Measurements from ENCODE around the gene EFCAB10.
"Not testable (repeated sequence)": the region's sequence is repeated elsewhere in the genome, so short reads cannot be mapped to it uniquely, and the experiment has no call there.

Gene EFCAB10

DNA sequence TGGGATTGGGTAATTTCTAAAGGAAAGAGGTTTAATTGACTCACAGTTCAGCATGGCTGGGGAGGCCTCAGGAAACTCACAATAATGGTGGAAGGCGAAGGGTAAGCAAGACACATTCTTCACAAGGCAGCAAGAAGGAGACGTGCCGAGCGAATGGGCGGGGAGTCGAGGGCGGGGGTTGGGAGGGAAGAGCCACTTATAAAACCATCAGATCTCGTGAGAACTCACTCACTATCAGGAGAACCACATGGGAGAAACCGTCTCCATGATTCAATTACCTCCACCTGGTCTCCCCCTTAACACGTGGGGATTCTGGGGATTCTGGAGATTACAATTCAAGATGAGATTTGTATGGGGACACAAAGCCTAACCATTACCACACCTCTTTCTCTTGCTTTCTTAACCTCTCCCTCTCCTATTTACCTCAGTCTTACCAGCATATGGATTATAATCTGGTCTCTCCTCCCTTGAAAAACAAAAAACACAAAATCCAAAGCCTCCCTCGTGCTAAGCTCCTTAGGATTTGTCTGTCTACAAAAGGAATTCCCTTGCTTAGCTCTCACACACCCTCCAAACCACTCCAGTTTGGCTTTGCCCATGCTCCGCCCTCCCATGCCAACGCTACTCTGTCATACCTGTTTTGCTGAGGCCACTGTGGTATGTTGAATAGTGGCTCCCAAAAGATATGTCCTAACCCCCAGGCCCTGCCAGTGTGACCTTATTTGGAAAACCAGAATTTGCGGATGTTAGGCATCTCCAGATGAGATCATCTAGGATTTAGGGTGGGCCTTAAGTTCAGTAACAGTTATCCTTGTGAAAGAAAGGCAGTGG is 19.6 kb upstream of the EFCAB10 start:
- Histone ChIP-seq H3K27me3 (ENCODE audit: control insufficient read depth, low read length) (no peaks in the 10 kb centered on the region), H3K4me2 (ENCODE audit: low read length) (no peak overlapping the region), H3K4me3 (ENCODE audit: low read length) (no peak overlapping the region), H3K4me1 (ENCODE audit: control insufficient read depth, low read length) (no peaks in the 10 kb centered on the region), H3K36me3 (ENCODE audit: control insufficient read depth, low read length) (no peaks in the 10 kb centered on the region), H4K20me1 (ENCODE audit: control insufficient read depth, insufficient read depth, low read depth, low read length) (no peaks in the 10 kb centered on the region), H3F3A (ENCODE audit: control insufficient read depth, insufficient read depth) (peaks cover 3% of the 10 kb centered on the region; the same call in 1 of the 2 replicates), H3K9me3 (ENCODE audit: control insufficient read depth, insufficient read depth, low read length) (no peaks in the 10 kb centered on the region), H3K9me2 (replicated peaks; ENCODE audit: control insufficient read depth, low read length) (no peaks in the 10 kb centered on the region), H3K27ac (ENCODE audit: low read depth, low read length) (no peak overlapping the region), H3K79me2 (ENCODE audit: control insufficient read depth, low read length) (no peaks in the 10 kb centered on the region)
- no peak for TF ChIP-seq EZH2phosphoT487 (IDR thresholded peaks at IDR 0.05; ENCODE audit: borderline replicate concordance, low read length)
- TF ChIP-seq, protein P1, sequence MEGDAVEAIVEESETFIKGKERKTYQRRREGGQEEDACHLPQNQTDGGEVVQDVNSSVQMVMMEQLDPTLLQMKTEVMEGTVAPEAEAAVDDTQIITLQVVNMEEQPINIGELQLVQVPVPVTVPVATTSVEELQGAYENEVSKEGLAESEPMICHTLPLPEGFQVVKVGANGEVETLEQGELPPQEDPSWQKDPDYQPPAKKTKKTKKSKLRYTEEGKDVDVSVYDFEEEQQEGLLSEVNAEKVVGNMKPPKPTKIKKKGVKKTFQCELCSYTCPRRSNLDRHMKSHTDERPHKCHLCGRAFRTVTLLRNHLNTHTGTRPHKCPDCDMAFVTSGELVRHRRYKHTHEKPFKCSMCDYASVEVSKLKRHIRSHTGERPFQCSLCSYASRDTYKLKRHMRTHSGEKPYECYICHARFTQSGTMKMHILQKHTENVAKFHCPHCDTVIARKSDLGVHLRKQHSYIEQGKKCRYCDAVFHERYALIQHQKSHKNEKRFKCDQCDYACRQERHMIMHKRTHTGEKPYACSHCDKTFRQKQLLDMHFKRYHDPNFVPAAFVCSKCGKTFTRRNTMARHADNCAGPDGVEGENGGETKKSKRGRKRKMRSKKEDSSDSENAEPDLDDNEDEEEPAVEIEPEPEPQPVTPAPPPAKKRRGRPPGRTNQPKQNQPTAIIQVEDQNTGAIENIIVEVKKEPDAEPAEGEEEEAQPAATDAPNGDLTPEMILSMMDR (IDR thresholded peaks at IDR 0.05; ENCODE audit: low read depth, low read length, poor library complexity, severe bottlenecking), result no peak

DNA sequence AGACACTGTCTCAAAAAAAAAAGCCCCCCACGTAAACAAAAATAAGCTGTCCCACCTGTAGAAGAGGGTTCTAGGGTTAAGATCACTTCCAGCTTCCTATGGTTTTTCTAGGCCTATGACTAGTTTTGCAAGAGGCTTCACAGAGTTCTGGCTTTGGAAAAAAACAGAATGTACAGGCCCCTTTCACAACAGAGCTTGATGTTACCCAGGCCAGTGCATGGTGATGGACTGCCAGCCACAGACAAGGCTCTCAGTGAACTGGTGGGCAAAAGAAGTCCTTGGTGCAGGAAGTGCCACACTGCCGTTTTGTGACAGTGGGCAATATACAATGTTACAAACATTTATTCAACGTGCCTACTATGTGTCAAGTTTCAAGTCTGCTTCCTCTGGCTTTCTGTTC is 18.3 kb upstream of the EFCAB10 start:
- H3K79me2 ChIP-seq (ENCODE audit: control insufficient read depth, low read length), result no peaks in the 10 kb centered on the region
- no peaks in the 10 kb centered on the region for H3K27me3 ChIP-seq (ENCODE audit: control insufficient read depth, low read length)

DNA sequence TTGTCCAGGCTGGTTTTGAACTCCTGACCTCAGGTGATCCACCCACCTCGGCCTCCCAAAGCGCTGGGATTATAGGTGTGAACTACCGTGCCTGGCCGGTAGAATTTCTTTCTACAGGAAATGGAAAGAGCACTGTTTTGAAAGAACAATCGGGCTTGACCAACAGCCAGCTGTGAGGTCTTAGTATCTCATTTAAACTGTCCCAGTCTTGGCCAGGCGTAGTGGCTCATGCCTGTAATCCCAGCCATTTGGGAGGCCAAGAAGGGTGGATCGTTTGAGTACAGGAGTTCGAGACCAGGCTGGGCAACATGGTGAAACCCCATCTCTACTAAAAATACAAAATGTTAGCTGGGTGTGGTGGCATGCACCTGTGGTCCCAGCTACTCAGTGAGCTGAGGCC is 17.8 kb upstream of the EFCAB10 start:
- H3K36me3 ChIP-seq (ENCODE audit: control insufficient read depth, low read length); H3K9me2 ChIP-seq (replicated peaks; ENCODE audit: control insufficient read depth, low read length); H3K9me3 ChIP-seq (ENCODE audit: control insufficient read depth, insufficient read depth, low read length); H3K4me3 ChIP-seq (ENCODE audit: low read length); H3K4me1 ChIP-seq (ENCODE audit: control insufficient read depth, low read length); H3K79me2 ChIP-seq (ENCODE audit: control insufficient read depth, low read length); H3K27ac ChIP-seq (ENCODE audit: low read depth, low read length); H4K20me1 ChIP-seq (ENCODE audit: control insufficient read depth, insufficient read depth, low read depth, low read length); H3K27me3 ChIP-seq (ENCODE audit: control insufficient read depth, low read length); H3K4me2 ChIP-seq (ENCODE audit: low read length): not testable (repeated sequence)
- H3F3A ChIP-seq (ENCODE audit: control insufficient read depth, insufficient read depth), result peaks cover 15% of the 10 kb centered on the region

More for the DNA sequence above, 18.3 kb upstream of the EFCAB10 start:
- no peaks in the 10 kb centered on the region for H4K20me1 ChIP-seq (ENCODE audit: control insufficient read depth, insufficient read depth, low read depth, low read length)
- no peak overlapping the region for H3K27ac ChIP-seq (ENCODE audit: low read depth, low read length)
- peaks cover 10% of the 10 kb centered on the region for H3F3A ChIP-seq (ENCODE audit: control insufficient read depth, insufficient read depth)
- no peaks in the 10 kb centered on the region for H3K9me3 ChIP-seq (ENCODE audit: control insufficient read depth, insufficient read depth, low read length)
- H3K9me2 ChIP-seq (replicated peaks; ENCODE audit: control insufficient read depth, low read length), result no peaks in the 10 kb centered on the region
- H3K4me3 ChIP-seq (ENCODE audit: low read length), result no peak overlapping the region
- no peaks in the 10 kb centered on the region for H3K36me3 ChIP-seq (ENCODE audit: control insufficient read depth, low read length)
- no peak for TF ChIP-seq EZH2phosphoT487 (IDR thresholded peaks at IDR 0.05; ENCODE audit: borderline replicate concordance, low read length)
- TF ChIP-seq, protein P1 (IDR thresholded peaks at IDR 0.05; ENCODE audit: low read depth, low read length, poor library complexity, severe bottlenecking), result no peak
- H3K4me1 ChIP-seq (ENCODE audit: control insufficient read depth, low read length), result no peaks in the 10 kb centered on the region; the same call in 1 of the 2 replicates
- H3K4me2 ChIP-seq (ENCODE audit: low read length), result no peak overlapping the region

DNA sequence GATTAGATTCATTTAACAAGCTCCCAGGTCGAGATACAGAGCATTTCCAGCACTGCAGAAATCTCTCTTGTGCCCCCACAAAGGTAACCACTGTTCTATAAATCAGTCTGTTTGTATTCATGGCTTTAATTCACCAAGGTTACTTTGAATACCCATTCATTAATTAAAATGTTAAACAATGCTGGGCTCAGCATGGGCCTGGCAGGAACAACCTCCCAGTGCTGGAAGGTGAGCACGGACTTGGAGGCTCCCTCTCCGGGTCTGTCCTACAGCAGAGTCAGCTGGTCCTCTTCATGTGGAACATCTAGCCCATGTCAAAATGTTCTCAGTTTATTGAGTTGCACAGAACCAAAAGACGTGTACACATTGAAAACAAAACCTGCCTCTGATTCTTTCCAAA is 15.6 kb upstream of the EFCAB10 start:
- peaks cover 25% of the 10 kb centered on the region for H3K4me1 ChIP-seq (ENCODE audit: control insufficient read depth, low read length)
- peaks cover 19% of the 10 kb centered on the region for H3F3A ChIP-seq (ENCODE audit: control insufficient read depth, insufficient read depth)
- H3K4me3 ChIP-seq (ENCODE audit: low read length), result no peak overlapping the region
- no peaks in the 10 kb centered on the region for H4K20me1 ChIP-seq (ENCODE audit: control insufficient read depth, insufficient read depth, low read depth, low read length)
- H3K9me3 ChIP-seq (ENCODE audit: control insufficient read depth, insufficient read depth, low read length), result no peaks in the 10 kb centered on the region
- H3K79me2 ChIP-seq (ENCODE audit: control insufficient read depth, low read length), result no peaks in the 10 kb centered on the region
- H3K4me2 ChIP-seq (ENCODE audit: low read length), result no peak overlapping the region
- H3K27ac ChIP-seq (ENCODE audit: low read depth, low read length), result no peak overlapping the region
- TF ChIP-seq EZH2phosphoT487 (IDR thresholded peaks at IDR 0.05; ENCODE audit: borderline replicate concordance, low read length), result no peak
- TF ChIP-seq, protein P1 (IDR thresholded peaks at IDR 0.05; ENCODE audit: low read depth, low read length, poor library complexity, severe bottlenecking), result no peak
- no peaks in the 10 kb centered on the region for H3K27me3 ChIP-seq (ENCODE audit: control insufficient read depth, low read length)
- no peaks in the 10 kb centered on the region for H3K36me3 ChIP-seq (ENCODE audit: control insufficient read depth, low read length)
- H3K9me2 ChIP-seq (replicated peaks; ENCODE audit: control insufficient read depth, low read length), result no peaks in the 10 kb centered on the region

All from DOHH2 (cell line).